T1000 (cell line): Measurements from ENCODE around the gene SMYD2.

Experiments
- DNase-seq: peaks from one replicate; lab custom pipeline; 2025; ENCODE audit warnings: mixed read lengths; lab: John Stamatoyannopoulos, UW

Gene SMYD2, protein sequence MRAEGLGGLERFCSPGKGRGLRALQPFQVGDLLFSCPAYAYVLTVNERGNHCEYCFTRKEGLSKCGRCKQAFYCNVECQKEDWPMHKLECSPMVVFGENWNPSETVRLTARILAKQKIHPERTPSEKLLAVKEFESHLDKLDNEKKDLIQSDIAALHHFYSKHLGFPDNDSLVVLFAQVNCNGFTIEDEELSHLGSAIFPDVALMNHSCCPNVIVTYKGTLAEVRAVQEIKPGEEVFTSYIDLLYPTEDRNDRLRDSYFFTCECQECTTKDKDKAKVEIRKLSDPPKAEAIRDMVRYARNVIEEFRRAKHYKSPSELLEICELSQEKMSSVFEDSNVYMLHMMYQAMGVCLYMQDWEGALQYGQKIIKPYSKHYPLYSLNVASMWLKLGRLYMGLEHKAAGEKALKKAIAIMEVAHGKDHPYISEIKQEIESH

GRCh38 chr1:214281021-214281719 is at the start of gene SMYD2:
Gene SMYD2, plus strand, starts transcription at chr1:214281159. Its CDS starts 96 bp downstream, at chr1:214281255.
- DNase-seq, result peak; percentile 67

- no peak for DNase-seq
Observed at GRCh38 chr1:214233856-214234634, 46.9 kb upstream of the SMYD2 start.

- DNase-seq, result no peak
Observed at GRCh38 chr1:214234635-214235025, 46.3 kb upstream of the SMYD2 start.

DNA sequence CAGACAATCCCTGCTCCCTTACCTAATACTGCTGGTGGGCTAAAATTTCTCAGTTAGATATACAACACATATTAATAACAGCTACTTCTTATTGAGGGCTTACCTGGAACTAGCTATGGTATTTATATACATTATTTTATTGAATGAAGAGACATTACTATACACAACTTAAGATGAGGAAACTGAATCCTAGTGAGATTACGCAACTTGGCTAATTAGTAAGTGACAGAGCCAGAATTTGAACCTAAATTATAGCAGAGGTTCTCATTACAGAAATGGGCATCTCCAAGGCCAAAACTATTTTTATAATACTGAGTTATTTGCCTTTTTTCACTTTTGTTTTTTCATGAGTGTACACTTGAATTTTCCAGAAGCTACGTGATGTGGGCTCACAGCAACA is 44.5 kb upstream of the SMYD2 start:
- no peak for DNase-seq

DNA sequence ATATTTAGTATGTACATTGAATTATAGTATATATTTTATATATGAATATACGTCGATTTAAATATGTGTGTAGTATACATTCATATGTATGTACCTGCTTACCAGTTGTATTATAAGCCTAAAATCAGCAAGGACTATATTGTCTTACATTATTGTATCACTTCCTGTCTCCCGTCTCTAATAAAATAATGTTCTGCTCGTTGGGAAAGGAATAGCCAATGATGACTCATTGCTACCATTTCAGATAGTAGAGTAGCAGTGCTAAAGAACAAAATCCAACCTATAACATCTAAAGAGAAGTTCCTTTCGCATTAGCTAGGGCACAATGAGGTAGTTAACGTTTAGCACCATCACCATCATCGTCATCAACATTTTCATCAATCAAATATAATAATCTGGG is 39.9 kb upstream of the SMYD2 start:
- DNase-seq, result no peak

GRCh38 chr1:214244252-214244651 is 36.7 kb upstream of the SMYD2 start:
- no peak for DNase-seq

DNA sequence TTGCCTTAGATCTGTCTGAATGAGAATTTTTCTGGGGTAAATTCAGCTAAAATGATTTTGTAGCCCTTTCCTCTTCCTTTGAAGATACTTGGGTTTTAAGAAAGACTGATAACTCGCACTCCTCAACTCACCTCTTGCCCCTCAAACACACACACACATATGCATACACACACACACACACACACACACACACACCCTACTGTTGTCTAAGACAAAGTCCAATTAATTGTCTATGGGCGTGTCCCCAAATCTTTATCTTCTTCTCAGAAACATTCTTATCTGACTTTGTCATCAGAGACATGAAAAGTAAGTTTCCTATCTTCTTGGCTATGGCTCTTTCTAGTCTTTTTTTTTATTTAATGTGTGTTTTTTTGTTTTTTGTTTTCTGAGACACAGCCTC is 36.1 kb upstream of the SMYD2 start:
- no peak for DNase-seq

- no peak for DNase-seq
Observed at GRCh38 chr1:214247501-214248041, 33.4 kb upstream of the SMYD2 start.

DNA sequence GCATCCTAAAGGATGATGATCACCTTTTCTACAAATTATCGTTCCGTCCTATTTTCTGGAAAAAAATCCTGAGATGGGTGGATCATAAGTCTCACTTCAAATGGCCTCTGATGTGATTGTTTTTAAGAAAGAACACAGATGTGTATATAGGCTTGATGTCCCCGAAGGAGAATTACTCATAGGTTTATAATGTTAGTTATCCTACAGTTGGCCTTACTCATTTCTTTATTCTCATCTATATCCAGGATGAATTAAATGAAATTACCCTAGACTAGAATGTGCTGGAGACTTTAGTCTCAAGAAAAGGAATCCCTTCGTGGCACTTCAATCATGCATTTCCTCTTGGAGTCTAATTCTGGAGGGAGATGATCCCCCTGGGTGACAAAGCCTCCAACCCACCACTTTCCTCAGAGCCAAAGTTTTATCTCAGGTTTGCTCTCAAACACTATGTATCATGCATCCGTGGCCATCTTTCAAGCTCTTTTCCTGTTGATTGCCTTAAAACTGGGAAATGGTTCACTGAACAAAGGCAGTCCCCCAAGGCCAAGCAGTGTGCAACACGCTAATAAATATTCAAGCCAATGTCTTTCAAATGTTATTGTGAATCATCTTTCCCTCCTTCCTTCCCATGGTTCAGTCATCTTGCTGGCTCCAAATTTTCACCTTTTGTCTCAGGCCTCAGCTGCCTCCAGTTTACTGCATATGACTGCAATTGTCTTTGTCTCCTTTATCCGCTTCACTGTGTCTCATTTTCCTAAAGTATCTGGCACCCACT is 32.5 kb upstream of the SMYD2 start:
- DNase-seq, result no peak

DNA sequence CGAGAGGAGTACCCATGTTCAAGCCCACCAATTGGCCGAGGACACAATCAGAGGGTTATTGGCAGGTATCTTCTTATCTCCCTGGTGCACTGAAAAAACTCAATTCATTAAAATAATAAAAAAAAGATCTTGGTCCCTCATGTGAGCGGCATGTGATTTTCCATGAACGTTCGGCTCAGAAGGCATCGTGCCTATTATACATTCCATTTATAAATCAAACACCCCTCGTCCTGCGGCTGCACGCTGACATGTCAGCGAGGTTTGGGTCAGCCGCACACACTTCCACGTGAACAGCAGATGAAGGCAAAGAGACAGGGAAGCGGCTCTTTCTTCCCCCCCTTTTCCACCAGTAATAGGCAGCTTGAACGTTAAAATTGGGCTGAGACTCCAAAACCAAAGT is 31.3 kb upstream of the SMYD2 start:
- DNase-seq, result no peak

GRCh38 chr1:214251354-214251753 is 29.6 kb upstream of the SMYD2 start:
- no peak for DNase-seq

- DNase-seq, result no peak
Observed at GRCh38 chr1:214255509-214255908, 25.4 kb upstream of the SMYD2 start.

DNA sequence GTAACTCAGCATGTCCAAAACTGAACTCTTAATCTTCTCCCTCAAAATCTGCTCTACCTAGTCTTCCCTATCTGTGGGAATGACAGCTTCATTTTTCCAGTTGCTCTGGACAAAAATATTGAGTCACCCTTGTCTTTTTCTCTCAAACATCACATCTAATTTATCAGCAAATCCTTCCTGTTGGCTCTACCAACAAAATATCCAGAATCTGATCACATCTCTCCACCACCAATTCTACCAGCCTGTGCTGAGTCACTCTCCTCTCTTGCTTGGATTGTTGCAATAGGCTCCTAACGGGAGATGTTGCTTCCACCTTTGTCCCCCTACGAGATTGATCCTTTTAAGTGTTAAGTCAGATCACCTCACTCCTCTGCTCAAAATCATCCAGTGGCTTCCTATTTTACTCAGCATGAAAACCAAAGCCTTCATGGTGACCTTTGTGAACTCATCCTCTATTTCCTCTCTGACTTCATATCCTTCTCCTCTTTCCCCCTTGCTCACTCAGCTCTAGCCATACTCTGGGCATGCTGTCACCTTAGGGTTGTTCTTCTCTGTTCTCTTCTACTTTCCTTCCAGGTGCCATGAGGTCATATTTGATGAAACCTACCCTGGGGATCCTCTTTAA is 21.5 kb upstream of the SMYD2 start:
- no peak for DNase-seq

DNA sequence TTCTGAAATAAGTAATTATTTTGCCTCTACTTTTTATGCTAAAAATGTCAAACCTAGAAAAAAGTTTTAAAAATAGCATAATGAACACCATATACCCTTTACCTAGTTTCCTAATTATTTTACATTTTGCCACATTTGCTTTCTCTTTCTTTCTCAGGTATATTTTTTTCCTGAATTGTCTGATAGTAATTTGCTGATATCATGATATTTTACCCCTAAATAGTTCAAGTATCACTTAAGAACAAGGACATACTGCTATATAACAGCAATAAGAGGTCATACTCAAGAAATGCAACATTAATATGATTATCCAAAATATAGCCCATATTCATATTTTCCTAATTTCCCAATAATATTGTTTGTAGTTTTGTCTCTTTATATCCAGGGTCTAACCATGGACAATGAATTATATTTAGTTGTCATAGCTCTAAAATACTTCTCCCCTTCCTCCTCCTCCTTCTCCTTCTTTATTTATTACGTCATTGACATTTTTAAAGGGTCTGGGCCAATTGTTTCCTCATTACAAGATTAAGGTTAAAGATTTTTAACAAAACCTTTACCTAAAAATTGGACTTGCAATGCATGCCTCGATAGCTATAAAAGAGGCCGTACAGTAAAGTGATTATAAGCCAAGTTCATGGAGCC is 20.3 kb upstream of the SMYD2 start:
- no peak for DNase-seq

- DNase-seq, result peak; percentile 77
Observed at GRCh38 chr1:214261206-214262123, 19.5 kb upstream of the SMYD2 start.

GRCh38 chr1:214264196-214264595 is 16.8 kb upstream of the SMYD2 start:
- no peak for DNase-seq

DNA sequence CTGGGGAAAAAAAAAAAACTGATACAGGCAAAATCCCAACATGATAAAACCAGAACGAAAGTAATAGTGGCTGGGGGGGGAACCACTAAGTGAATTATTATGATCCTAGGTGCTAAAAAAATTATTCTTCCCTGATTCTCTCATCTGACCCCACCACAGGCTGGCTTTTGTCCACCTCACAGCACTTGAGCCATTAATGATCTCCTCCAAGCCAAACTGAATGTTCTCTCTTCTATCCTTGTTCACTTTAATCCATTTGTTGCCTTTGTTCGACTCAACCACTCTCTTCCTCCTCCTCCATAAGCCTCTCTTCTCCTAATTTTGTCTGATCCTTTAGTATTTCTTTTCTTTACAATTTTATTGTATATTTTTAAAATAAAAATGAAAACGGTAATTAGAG is 16.0 kb upstream of the SMYD2 start:
- no peak for DNase-seq

- DNase-seq, result no peak
Observed at GRCh38 chr1:214270097-214270650, 10.8 kb upstream of the SMYD2 start.

DNA sequence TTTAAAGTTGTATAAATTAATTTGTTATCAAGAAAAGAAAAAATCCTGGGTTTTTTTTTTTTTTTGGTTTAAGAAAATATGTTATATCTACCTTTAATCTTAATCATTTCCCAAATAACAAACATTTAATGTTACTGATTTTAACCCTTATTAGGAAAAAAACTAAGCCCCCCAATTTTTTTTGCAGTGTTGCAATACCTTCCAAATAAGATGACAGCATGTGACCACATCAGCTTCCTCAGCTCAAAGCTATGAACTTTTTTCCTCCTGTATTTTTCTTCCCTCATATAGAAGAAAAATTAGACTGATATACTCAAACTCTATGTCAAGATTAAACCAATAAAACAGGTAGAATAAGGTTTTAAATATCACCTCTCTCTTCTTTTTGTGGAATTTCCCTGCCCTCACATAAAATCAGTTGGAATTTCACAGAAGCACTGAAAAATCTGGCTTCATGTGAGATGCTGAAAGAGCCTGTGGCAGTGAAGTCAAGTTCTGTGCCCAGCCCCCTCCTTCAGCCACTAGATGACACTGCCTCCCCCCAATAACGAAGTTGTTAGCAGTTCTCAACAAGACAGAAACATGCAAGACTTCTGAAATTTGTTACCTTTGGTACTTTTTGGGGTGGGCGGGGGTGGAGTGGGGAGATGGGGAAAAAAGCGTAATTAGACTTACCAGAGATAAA is 9.6 kb upstream of the SMYD2 start:
- DNase-seq, result no peak
